Sigmoid colon (tissue), 4 donors: ENCODE results near the gene DFFB.

Experiments used
- CTCF ChIP-seq, 4 experiments: fragments of 450-650 bp in 3 of 4; fragments of 200-600 bp in 1 of 4; IDR thresholded peaks; one replicate each; pipeline ENCODE4 v1.5.1; 2016 to 2019; ENCODE audit warnings: antibody characterized with exemption in 4 of 4, mild to moderate bottlenecking in 3 of 4, moderate library complexity in 2 of 4
- POLR2A ChIP-seq, 2 donors: fragments of 450-650 bp; IDR thresholded peaks; one replicate each; pipeline ENCODE4 v1.6.1; 2016; ENCODE audit warnings: antibody characterized with exemption in 2 of 2, mild to moderate bottlenecking in 2 of 2, moderate library complexity in 2 of 2
- POLR2AphosphoS5 ChIP-seq, 4 donors: sonication (generic); formaldehyde crosslinking; IDR thresholded peaks; one replicate each; pipeline ENCODE4 v1.6.1; 2017; ENCODE audit warnings: antibody characterized with exemption in 4 of 4

GRCh38 chr1:3871451-3871805, 14.2 kb downstream of the DFFB start:
- TF ChIP-seq POLR2A (IDR thresholded peaks at IDR 0.05) (no peak), CTCF (IDR thresholded peaks at IDR 0.05) (no peak), POLR2AphosphoS5 (IDR thresholded peaks at IDR 0.05) (no peak)
